Lower leg skin (tissue), 4 donors: Measurements from ENCODE around the gene DMD. TPM values are rescaled to one million over a fixed set of nuclear protein-coding genes. Genes with fewer than 3 reads are reported as not detected.

Experiments used
- DNase-seq, 2 donors: peaks; one replicate each; pipeline ENCODE4 v3.0.0-alpha.2; 2019; ENCODE audit warnings: low spot score in 2 of 2
- H3K4me3 ChIP-seq: fragments of 200-600 bp; sonication (generic); 2 replicates; pipeline ENCODE4 v1.5.1; 2017; ENCODE audit warnings: mild to moderate bottlenecking, low read depth; ENCODE audit not compliant: poor library complexity, severe bottlenecking
- POLR2A ChIP-seq, 2 donors: fragments of 450-650 bp; IDR thresholded peaks; one replicate each; pipeline ENCODE4 v1.6.1; 2016 to 2017; ENCODE audit warnings: antibody characterized with exemption in 2 of 2, mild to moderate bottlenecking in 1 of 2, moderate library complexity in 1 of 2
- WGBS, 2 donors: methylation state at CpG; one replicate each; pipeline ENCODE4 v1.1.5; 2018; 5-methylcytosine and 5-hydroxymethylcytosine counted together
- intact Hi-C: fragments of 100-400 bp; cut with DNase I; formaldehyde crosslinking; loops from one replicate; pipeline ENCODE4 v1.15.0; 2023; ENCODE audit warnings: low total_unique reads
- total RNA-seq, 4 donors: library from RNA; depleted of rRNA; stranded (reverse); fragments of >200 nt; gene quantifications; one replicate each; pipeline ENCODE4 v1.1.0, GENCODE V29; 2016
- TF ChIP-seq, protein P1 (sequence below), 3 donors: fragments of 450-650 bp; IDR thresholded peaks; one replicate each; pipeline ENCODE4 v1.5.1; 2016; ENCODE audit warnings: antibody characterized with exemption in 3 of 3, mild to moderate bottlenecking in 3 of 3, moderate library complexity in 2 of 3

The DMD gene
- total RNA-seq, 4 donors from 2014 or later = 23.0 to 27.5 (median 26.7) TPM

DNA sequence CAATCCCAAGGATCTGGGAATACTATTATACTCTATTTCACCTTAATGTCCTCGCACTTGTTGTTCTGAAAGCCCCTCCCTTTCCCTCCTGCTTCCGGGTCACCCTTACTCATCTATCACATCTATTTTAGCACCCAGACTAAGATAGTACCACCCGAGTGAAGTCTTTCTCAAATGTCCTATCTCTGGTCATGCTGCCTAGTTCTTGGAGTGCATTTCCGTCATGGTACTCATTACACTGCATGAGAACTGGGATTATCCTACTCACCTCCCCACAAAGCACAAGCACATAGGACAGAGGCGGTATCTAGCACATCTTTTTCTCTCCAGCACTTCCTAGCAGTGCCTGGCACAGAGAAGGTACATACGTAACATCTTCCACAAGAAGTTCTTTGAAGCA, 1195.2 kb downstream of the DMD start:
- DNase-seq = no peak
- TF ChIP-seq, protein P1, sequence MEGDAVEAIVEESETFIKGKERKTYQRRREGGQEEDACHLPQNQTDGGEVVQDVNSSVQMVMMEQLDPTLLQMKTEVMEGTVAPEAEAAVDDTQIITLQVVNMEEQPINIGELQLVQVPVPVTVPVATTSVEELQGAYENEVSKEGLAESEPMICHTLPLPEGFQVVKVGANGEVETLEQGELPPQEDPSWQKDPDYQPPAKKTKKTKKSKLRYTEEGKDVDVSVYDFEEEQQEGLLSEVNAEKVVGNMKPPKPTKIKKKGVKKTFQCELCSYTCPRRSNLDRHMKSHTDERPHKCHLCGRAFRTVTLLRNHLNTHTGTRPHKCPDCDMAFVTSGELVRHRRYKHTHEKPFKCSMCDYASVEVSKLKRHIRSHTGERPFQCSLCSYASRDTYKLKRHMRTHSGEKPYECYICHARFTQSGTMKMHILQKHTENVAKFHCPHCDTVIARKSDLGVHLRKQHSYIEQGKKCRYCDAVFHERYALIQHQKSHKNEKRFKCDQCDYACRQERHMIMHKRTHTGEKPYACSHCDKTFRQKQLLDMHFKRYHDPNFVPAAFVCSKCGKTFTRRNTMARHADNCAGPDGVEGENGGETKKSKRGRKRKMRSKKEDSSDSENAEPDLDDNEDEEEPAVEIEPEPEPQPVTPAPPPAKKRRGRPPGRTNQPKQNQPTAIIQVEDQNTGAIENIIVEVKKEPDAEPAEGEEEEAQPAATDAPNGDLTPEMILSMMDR (IDR thresholded peaks at IDR 0.05) = no peak
- no peak for TF ChIP-seq POLR2A (IDR thresholded peaks at IDR 0.05)
- 79 to 88% methylated on average over 6 of the region's 6 CpGs for WGBS, 2 donors
- no peak overlapping the region for H3K4me3 ChIP-seq
- intact Hi-C loops = no loop called here

DNA sequence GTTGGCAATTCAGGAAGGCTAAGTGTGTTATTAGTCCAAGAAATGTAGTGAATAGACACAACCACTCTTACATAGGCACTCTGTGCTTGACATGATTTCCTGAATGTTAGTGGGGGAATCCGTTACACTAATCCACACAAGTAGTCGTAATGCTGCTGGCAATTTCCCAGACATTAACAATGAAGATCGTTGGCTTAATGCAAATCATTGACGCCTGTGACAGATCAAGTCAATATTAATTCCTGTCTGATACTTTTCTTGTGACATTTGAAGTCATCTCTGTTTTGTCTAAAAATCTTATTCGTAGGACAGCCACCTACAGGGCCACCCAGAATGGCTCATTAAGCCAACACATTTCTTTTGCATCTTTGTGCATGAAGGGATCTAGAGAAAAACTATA, 1200.4 kb downstream of the DMD start:
- intact Hi-C loops = no loop called here
- WGBS, 2 donors = 70 to 75% methylated on average over 5 of the region's 5 CpGs
- no peak for TF ChIP-seq POLR2A (IDR thresholded peaks at IDR 0.05)
- TF ChIP-seq, protein P1 (IDR thresholded peaks at IDR 0.05) = no peak
- H3K4me3 ChIP-seq = no peak overlapping the region
- DNase-seq = no peak

DNA sequence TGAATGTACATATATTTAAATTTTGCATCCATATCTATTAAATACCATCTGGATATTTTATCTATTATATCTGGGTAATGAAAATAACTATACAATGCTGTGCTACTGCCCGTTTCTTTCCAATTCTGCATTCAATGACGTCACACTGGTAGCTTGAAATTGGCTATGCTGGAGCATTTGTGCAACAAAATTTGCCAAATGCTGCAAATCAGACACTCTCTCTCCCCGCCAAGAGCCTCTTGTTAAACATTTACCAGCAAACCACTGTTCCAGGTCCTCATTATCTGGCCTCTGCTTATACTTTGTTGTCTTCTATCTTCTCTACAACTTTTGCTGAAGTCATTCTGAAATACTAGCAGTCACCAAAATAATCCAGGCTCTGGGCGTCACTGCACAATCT, 1201.1 kb downstream of the DMD start:
- intact Hi-C loops = no loop called here
- TF ChIP-seq POLR2A (IDR thresholded peaks at IDR 0.05) = no peak
- TF ChIP-seq, protein P1 (IDR thresholded peaks at IDR 0.05) = no peak
- WGBS, 2 donors = 65 to 83% methylated on average over 4 of the region's 4 CpGs
- DNase-seq = no peak
- no peak overlapping the region for H3K4me3 ChIP-seq

DNA sequence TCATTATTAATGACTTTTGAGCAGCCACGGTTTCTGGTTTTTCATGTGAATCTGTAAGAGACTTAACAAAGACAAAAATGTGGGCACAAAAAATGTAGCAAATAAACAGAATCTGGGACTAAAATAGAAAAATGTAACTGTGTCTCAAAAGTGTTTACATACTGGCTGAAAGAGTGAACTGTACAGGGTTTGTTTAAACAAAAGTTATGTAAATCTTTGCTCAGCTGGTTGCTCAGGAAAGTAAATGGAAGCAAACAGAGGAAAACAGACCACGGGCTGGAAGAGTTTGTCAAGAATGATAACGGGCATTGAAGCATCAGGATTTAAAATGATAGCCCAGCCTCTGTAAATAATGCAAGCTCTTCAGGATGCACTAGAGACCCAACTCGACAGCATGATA, 1217.7 kb downstream of the DMD start:
- TF ChIP-seq POLR2A (IDR thresholded peaks at IDR 0.05) = no peak
- TF ChIP-seq, protein P1 (IDR thresholded peaks at IDR 0.05) = no peak
- WGBS, 2 donors = 52 to 69% methylated on average over 4 of the region's 4 CpGs
- no peak overlapping the region for H3K4me3 ChIP-seq
- no peak for DNase-seq
- intact Hi-C loops = no loop called here

DNA sequence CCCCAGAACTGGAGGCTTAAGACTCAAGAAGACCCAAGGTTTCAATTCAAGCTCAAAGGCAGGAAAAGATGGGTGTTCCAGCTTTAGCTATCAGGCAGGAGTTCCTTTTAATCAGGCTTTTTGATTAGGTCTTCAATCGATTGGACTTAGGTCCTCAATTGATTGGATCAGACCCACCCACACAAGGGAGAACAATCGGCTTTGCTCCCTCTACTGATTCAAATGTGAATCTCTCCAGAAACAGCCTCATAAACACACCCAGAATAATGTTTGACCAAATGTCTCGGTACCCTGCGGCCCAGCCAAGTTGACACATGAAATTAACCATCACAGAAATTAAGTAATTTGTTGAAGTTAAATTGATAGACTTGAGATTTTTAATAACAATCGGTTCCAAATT, 1222.4 kb downstream of the DMD start:
- WGBS, 2 donors = 78 to 88% methylated on average over 5 of the region's 5 CpGs
- TF ChIP-seq, protein P1 (IDR thresholded peaks at IDR 0.05) = no peak
- TF ChIP-seq POLR2A (IDR thresholded peaks at IDR 0.05) = no peak
- H3K4me3 ChIP-seq = no peak overlapping the region
- no peak for DNase-seq
- intact Hi-C loops = no loop called here

DNA sequence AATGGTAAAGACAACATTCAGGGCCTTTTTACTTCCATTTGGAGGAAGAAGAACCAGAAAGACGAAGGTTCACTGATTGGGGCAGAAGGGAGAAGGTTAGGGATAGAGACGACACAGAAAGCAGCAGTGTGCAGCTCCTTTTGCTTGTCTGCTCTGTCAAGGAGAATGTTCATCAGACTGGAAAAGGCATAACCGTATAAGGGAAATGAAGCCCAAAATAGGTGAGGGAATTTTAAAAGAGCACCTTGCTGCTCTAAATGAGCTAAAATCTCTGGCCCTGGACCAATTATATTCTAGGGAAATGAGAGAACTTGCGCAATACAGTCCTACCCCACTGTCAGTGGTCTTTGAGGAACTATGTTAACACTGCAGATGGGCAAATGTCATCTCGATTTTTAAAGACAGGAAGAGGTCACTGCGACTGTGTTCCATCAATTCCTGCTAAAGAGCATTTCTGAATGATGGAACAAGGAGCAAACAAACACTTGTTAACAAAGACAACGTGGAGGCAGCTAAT, 1229.7 kb downstream of the DMD start:
- no peak for DNase-seq
- intact Hi-C loops = no loop called here
- 62 to 87% methylated on average over 7 of the region's 7 CpGs for WGBS, 2 donors
- no peak overlapping the region for H3K4me3 ChIP-seq
- TF ChIP-seq, protein P1 (IDR thresholded peaks at IDR 0.05) = no peak
- no peak for TF ChIP-seq POLR2A (IDR thresholded peaks at IDR 0.05)
